Loucy (cell line): ENCODE data around the gene ACP1.

Experiments
- CTCF ChIP-seq: fragments of 200-600 bp; sonication (generic); conservative IDR thresholded peaks from 2 replicates; pipeline ENCODE4 v1.5.1; 2014; ENCODE audit warnings: mild to moderate bottlenecking, antibody characterized with exemption, low read length
- EZH2phosphoT487 ChIP-seq: fragments of 200-600 bp; IDR thresholded peaks from 2 replicates; pipeline ENCODE4 v1.6.1; 2018; ENCODE audit warnings: antibody characterized with exemption, mild to moderate bottlenecking, moderate library complexity, borderline replicate concordance

- TF ChIP-seq CTCF (no peak), EZH2phosphoT487 (no peak)
Observed at GRCh38 chr2:295090-295489, 30.3 kb downstream of the ACP1 start.
